ENCODE measurements around the gene CNIH4. TPM values are rescaled to one million over a fixed set of nuclear protein-coding genes. Genes with fewer than 3 reads are reported as not detected.

The CNIH4 gene
- total RNA-seq, 1 experiment from 2014 or later = 53.8 TPM

DNA sequence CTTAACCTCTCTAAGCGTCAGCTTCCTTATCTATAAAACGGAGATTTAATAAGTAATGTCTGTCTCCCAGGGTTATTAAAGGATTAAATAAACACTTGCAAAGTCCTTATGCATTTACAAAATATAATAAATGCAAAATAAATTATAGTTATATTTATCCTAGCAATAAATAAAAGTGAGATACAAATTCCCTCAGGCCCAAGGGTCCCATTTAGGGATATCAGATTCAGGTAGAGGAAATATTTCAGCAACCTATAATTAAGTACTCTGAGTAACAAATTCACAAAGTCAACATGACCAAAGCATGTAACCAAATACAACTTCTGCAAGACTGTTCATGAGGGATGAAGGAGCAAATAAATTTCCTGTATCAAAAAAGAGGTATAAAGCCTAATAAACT, 44.7 kb upstream of the CNIH4 start:
- ATAC-seq (no peak), DNase-seq (ENCODE audit: low read depth, low spot score) (no peak)
- CTCF ChIA-PET = interaction anchor here (0.6 kb wide), 1 partner anchor 19 kb away, joined by 3 read pairs; no protein-coding TSS in a partner anchor
- Histone ChIP-seq H3K4me1 (ENCODE audit: control insufficient read depth, insufficient read depth, low read length) (no peaks in the 10 kb centered on the region), H3K36me3 (ENCODE audit: control insufficient read depth, insufficient read depth, low read length) (peaks cover 6% of the 10 kb centered on the region), H3K27ac (ENCODE audit: low read length) (no peak overlapping the region), H3K27me3 (ENCODE audit: control insufficient read depth, insufficient read depth, low read length) (no peaks in the 10 kb centered on the region), H3K9me3 (ENCODE audit: control insufficient read depth, insufficient read depth, low read depth, low read length) (no peaks in the 10 kb centered on the region), H3K4me3 (ENCODE audit: low read depth in 2 of 2, low read length in 2 of 2) (no peak overlapping the region)
- in situ Hi-C loops (cut with HindIII; ENCODE audit: low pct_unique_long_range_greater_than_20kb, low sequenced_read_pairs) = no loop called here
- intact Hi-C loops (cut with micrococcal nuclease; ENCODE audit: unreplicated experiment) = no loop called here
- no TSS peak for BruUV-seq (replicated peaks)
- TF ChIP-seq CTCF (IDR thresholded peaks at IDR 0.05) = no peak
- no peak for TF ChIP-seq TCF7L2 (IDR thresholded peaks at IDR 0.05; ENCODE audit: low read depth, low read length)
- no peak for TF ChIP-seq SIN3A (IDR thresholded peaks at IDR 0.05; ENCODE audit: borderline replicate concordance, insufficient read depth, low read depth, low read length)
- no peak for TF ChIP-seq POLR2AphosphoS5 (IDR thresholded peaks at IDR 0.05; ENCODE audit: low read depth, low read length)
- no peak for TF ChIP-seq REST (IDR thresholded peaks at IDR 0.05; ENCODE audit: insufficient read depth in 1 of 2, low read depth in 2 of 2, low read length in 1 of 2)
- POLR2A ChIA-PET = no interaction called here

- Histone ChIP-seq H3K4me1 (ENCODE audit: control insufficient read depth, insufficient read depth, low read length) (no peaks in the 10 kb centered on the region), H3K9me3 (ENCODE audit: control insufficient read depth, insufficient read depth, low read depth, low read length) (no peaks in the 10 kb centered on the region), H3K4me3 (ENCODE audit: low read depth in 2 of 2, low read length in 2 of 2) (no peak overlapping the region), H3K27ac (ENCODE audit: low read length) (no peak overlapping the region), H3K27me3 (ENCODE audit: control insufficient read depth, insufficient read depth, low read length) (no peaks in the 10 kb centered on the region), H3K36me3 (ENCODE audit: control insufficient read depth, insufficient read depth, low read length) (no peaks in the 10 kb centered on the region)
- in situ Hi-C loops (cut with HindIII; ENCODE audit: low pct_unique_long_range_greater_than_20kb, low sequenced_read_pairs) (no loop called here), intact Hi-C loops (cut with micrococcal nuclease; ENCODE audit: unreplicated experiment) (no loop called here)
- DNase-seq (ENCODE audit: low read depth, low spot score) (no peak), ATAC-seq (no peak)
- BruUV-seq (replicated peaks) = no TSS peak
- TF ChIP-seq CTCF (IDR thresholded peaks at IDR 0.05) (no peak), REST (IDR thresholded peaks at IDR 0.05; ENCODE audit: insufficient read depth in 1 of 2, low read depth in 2 of 2, low read length in 1 of 2) (no peak), SIN3A (IDR thresholded peaks at IDR 0.05; ENCODE audit: borderline replicate concordance, insufficient read depth, low read depth, low read length) (no peak), TCF7L2 (IDR thresholded peaks at IDR 0.05; ENCODE audit: low read depth, low read length) (no peak), POLR2AphosphoS5 (IDR thresholded peaks at IDR 0.05; ENCODE audit: low read depth, low read length) (no peak)
- ChIA-PET POLR2A (no interaction called here), CTCF (no interaction called here)
Measured at GRCh38 chr1:224317383-224318045, 39.2 kb upstream of the CNIH4 start.
